Endodermal cell (in vitro differentiated cells): ENCODE results near the gene BCKDHB. TPM values are rescaled to one million over a fixed set of nuclear protein-coding genes. Genes with fewer than 3 reads are reported as not detected.

Experiments
- DNase-seq: peaks from one replicate; pipeline ENCODE4 v3.0.0-alpha.2; 2017
- H3K27ac ChIP-seq: 2 replicates; pipeline ENCODE4 v1.5.1; 2013; ENCODE audit warnings: mild to moderate bottlenecking, low read depth, low read length, moderate library complexity
- H3K27me3 ChIP-seq: 2 replicates; pipeline ENCODE4 v1.6.1; 2013; ENCODE audit warnings: mild to moderate bottlenecking, low read length, moderate library complexity; ENCODE audit not compliant: insufficient read depth, control insufficient read depth, poor library complexity, severe bottlenecking
- H3K36me3 ChIP-seq: 2 replicates; pipeline ENCODE4 v1.7.0; 2013; ENCODE audit warnings: mild to moderate bottlenecking, low read length, moderate library complexity; ENCODE audit not compliant: control insufficient read depth, insufficient read depth
- H3K4me1 ChIP-seq: one replicate; pipeline ENCODE4 v1.7.0; 2013; ENCODE audit warnings: low read length; ENCODE audit not compliant: control insufficient read depth, insufficient read depth
- H3K4me3 ChIP-seq: 2 replicates; pipeline ENCODE4 v1.5.1; 2013; ENCODE audit warnings: mild to moderate bottlenecking, low read length, moderate library complexity
- H3K9ac ChIP-seq: 2 replicates; pipeline ENCODE4 v1.6.1; 2013; ENCODE audit warnings: mild to moderate bottlenecking, low read length, moderate library complexity; ENCODE audit not compliant: poor library complexity, severe bottlenecking; ENCODE audit errors: extremely low read depth
- H3K9me3 ChIP-seq: 2 replicates; pipeline ENCODE4 v1.6.1; 2013; ENCODE audit warnings: mild to moderate bottlenecking, low read length, moderate library complexity; ENCODE audit not compliant: control insufficient read depth
- H3K27ac Mint-ChIP-seq: 2 replicates; pipeline ENCODE4 v1.8.0; 2020; ENCODE audit warnings: mixed read lengths
- H3K27me3 Mint-ChIP-seq: 2 replicates; pipeline ENCODE4 v1.8.0; 2021; ENCODE audit warnings: mild to moderate bottlenecking, mixed read lengths; ENCODE audit not compliant: insufficient read depth
- H3K36me3 Mint-ChIP-seq: 2 replicates; pipeline ENCODE4 v1.8.0; 2020; ENCODE audit warnings: low read depth, mixed read lengths
- H3K4me1 Mint-ChIP-seq: 2 replicates; pipeline ENCODE4 v1.8.0; 2020; ENCODE audit warnings: mixed read lengths
- H3K4me3 Mint-ChIP-seq: 2 replicates; pipeline ENCODE4 v1.8.0; 2020; ENCODE audit warnings: mild to moderate bottlenecking, moderate library complexity, mixed read lengths
- H3K9me3 Mint-ChIP-seq: 2 replicates; pipeline ENCODE4 v1.8.0; 2020; ENCODE audit warnings: mild to moderate bottlenecking, mixed read lengths
- WGBS, 2 experiments: methylation state at CpG; one replicate each; pipeline versions ENCODE4 v1.1.5 to v1.1.7; 2013; ENCODE audit warnings: missing lambda C conversion rate in 2 of 2, mixed read lengths in 1 of 2; ENCODE audit not compliant: insufficient coverage in 1 of 2, insufficient read length in 1 of 2; 5-methylcytosine and 5-hydroxymethylcytosine counted together
- total RNA-seq, 2 donors: library from RNA; stranded (reverse); fragmentation: NEBNext Ultra II Directional in 1 of 2; extraction: Animal tissue kit (Norgen Biotek cat#: 25700) in 1 of 2; gene quantifications; 2 replicates in 1 of 2; 3 replicates in 1 of 2; pipeline ENCODE4 v1.2.1, GENCODE V29; 2021
- TF ChIP-seq, protein P1 (sequence below): fragments of 200-600 bp; sonication (generic); conservative IDR thresholded peaks from 2 replicates; pipeline ENCODE4 v1.5.0; 2021; ENCODE audit warnings: antibody characterized with exemption, mild to moderate bottlenecking

The BCKDHB gene
- total RNA-seq, 2 donors from 2014 or later = 35.1 to 36.4 TPM

DNA sequence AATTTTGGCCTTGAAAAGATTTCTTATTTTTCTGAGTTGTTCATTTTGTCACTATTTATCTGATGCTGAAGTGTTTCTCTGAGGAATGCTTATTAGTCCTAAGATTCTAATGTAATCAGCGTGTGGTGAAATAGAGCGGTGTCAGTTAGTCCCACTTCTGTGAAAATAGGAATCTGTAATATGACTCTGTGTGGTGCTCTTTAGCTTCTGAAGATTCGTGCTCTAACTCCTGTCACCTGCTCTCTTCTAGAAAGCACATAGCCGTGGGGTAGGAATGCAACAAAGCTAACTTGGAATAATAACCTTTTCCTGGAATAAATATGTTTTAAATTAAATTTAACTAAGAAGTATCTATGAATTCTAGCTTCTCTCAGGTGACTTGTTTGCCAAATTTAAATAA lies 90.4 kb downstream of the BCKDHB start:
- no peaks in the 10 kb centered on the region for H3K27me3 ChIP-seq
- Mint-ChIP-seq H3K9me3 (no peaks in the 10 kb centered on the region), H3K36me3 (peaks cover 4% of the 10 kb centered on the region), H3K4me3 (no peak overlapping the region), H3K4me1 (peaks cover 9% of the 10 kb centered on the region), H3K27me3 (no peaks in the 10 kb centered on the region), H3K27ac (no peak overlapping the region)
- TF ChIP-seq, protein P1, sequence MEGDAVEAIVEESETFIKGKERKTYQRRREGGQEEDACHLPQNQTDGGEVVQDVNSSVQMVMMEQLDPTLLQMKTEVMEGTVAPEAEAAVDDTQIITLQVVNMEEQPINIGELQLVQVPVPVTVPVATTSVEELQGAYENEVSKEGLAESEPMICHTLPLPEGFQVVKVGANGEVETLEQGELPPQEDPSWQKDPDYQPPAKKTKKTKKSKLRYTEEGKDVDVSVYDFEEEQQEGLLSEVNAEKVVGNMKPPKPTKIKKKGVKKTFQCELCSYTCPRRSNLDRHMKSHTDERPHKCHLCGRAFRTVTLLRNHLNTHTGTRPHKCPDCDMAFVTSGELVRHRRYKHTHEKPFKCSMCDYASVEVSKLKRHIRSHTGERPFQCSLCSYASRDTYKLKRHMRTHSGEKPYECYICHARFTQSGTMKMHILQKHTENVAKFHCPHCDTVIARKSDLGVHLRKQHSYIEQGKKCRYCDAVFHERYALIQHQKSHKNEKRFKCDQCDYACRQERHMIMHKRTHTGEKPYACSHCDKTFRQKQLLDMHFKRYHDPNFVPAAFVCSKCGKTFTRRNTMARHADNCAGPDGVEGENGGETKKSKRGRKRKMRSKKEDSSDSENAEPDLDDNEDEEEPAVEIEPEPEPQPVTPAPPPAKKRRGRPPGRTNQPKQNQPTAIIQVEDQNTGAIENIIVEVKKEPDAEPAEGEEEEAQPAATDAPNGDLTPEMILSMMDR = no peak
- no peak overlapping the region for H3K27ac ChIP-seq
- no peaks in the 10 kb centered on the region for H3K9me3 ChIP-seq
- no peaks in the 10 kb centered on the region for H3K4me1 ChIP-seq
- H3K4me3 ChIP-seq = no peak overlapping the region
- DNase-seq = no peak
- WGBS, 2 experiments = 93 to 100% methylated on average over 1 to 4 of the region's 4 CpGs
- H3K36me3 ChIP-seq = no peaks in the 10 kb centered on the region
- H3K9ac ChIP-seq = no peak overlapping the region

DNA sequence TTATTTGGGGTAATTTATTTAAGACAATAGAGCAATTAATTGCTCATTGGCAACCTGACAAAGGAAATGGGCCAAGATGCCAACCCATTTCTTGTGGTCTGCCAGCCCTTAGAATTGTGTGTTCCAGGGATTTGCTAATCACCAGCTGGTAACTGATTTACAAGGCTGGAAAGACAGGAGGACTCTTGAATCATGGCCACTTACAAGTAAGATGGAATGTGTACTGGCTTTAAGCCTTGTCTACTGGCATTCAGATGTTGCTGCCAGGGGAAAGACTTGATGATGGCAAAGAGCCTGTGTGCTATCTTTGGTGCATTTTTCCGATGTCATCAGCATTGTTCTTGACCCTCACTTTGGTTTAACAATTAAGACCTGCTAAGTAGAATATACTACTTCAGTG lies 91.0 kb downstream of the BCKDHB start:
- no peaks in the 10 kb centered on the region for H3K9me3 ChIP-seq
- TF ChIP-seq, protein P1 = no peak
- H3K27me3 Mint-ChIP-seq = no peaks in the 10 kb centered on the region
- H3K9me3 Mint-ChIP-seq = no peaks in the 10 kb centered on the region
- no peaks in the 10 kb centered on the region for H3K27me3 ChIP-seq
- 95 to 100% methylated on average over 1 of the region's 1 CpG for WGBS, 2 experiments
- H3K9ac ChIP-seq = no peak overlapping the region
- H3K36me3 ChIP-seq = no peaks in the 10 kb centered on the region
- no peak overlapping the region for H3K27ac ChIP-seq
- no peak overlapping the region for H3K27ac Mint-ChIP-seq
- peaks cover 4% of the 10 kb centered on the region for H3K36me3 Mint-ChIP-seq
- peaks cover 9% of the 10 kb centered on the region for H3K4me1 Mint-ChIP-seq
- no peak overlapping the region for H3K4me3 ChIP-seq
- DNase-seq = no peak
- no peak overlapping the region for H3K4me3 Mint-ChIP-seq
- no peaks in the 10 kb centered on the region for H3K4me1 ChIP-seq

DNA sequence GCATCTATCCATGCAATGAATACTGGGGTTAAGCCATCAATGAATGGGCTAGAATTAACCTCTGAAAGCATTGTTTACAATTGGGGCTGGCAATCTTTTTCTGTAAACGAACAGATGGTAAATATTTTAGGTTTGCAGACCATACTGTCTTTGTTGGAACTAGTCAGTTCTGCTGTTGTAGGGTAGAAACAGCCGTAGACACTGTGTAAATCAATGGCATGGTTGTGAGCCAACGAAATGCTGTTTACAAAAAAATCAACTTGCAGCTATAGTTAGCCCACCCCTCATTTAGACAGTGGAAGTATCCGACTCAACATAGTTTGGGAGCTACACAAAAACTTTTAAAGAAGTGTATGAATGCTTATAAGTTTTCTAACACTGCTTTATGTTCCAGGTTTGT lies 91.5 kb downstream of the BCKDHB start:
- Histone ChIP-seq H3K9me3 (no peaks in the 10 kb centered on the region), H3K27ac (no peak overlapping the region), H3K4me1 (no peaks in the 10 kb centered on the region), H3K9ac (no peak overlapping the region), H3K4me3 (no peak overlapping the region), H3K36me3 (no peaks in the 10 kb centered on the region), H3K27me3 (no peaks in the 10 kb centered on the region)
- WGBS, 2 experiments = 82 to 91% methylated on average over 2 to 4 of the region's 4 CpGs
- Mint-ChIP-seq H3K27ac (no peak overlapping the region), H3K4me3 (no peak overlapping the region), H3K36me3 (peaks cover 5% of the 10 kb centered on the region), H3K27me3 (no peaks in the 10 kb centered on the region), H3K9me3 (no peaks in the 10 kb centered on the region), H3K4me1 (peaks cover 9% of the 10 kb centered on the region)
- TF ChIP-seq, protein P1 = no peak
- DNase-seq = no peak
